HCT116 (cell line): ENCODE results near the gene PPP2R5C. TPM values are rescaled to one million over a fixed set of nuclear protein-coding genes. Genes with fewer than 3 reads are reported as not detected.

ENCODE experiments used
- ATAC-seq: fragments of 200-7000 bp; cut with Tn5 transposase; 2 replicates; pipeline ENCODE4 v1.9.1; 2020; ENCODE audit warnings: mild to moderate bottlenecking, moderate library complexity
- BruUV-seq: library from RNA; stranded (reverse); fragments of 400-500 nt; replicated peaks from 2 replicates; lab custom pipeline; 2021; lab: Mats Ljungman, UMichigan
- CTCF ChIA-PET: fragments of 300-600 bp; sonication (Branson Sonifier 250); formaldehyde crosslinking; loops from one replicate; lab custom pipeline; 2021; ENCODE audit warnings: antibody characterized with exemption; lab: Charles Lee
- POLR2A ChIA-PET: fragments of 300-600, 350-600 bp; sonication (Branson Sonifier 250); formaldehyde crosslinking; loops from one replicate; lab custom pipeline; 2021; ENCODE audit warnings: antibody characterized with exemption; lab: Charles Lee
- RAD21 ChIA-PET, 2 experiments: fragments of 300-600 bp; sonication (Branson Sonifier 250); formaldehyde crosslinking; loops; one replicate each; lab custom pipeline; 2023; ENCODE audit warnings: low total read pairs in 2 of 2; ENCODE audit not compliant: uncharacterized antibody in 2 of 2, unreplicated experiment in 2 of 2, low non-redundant PET in 1 of 2; lab: Charles Lee
- DNase-seq: peaks from one replicate; pipeline ENCODE4 v3.0.0-alpha.2; 2010; ENCODE audit warnings: low read depth, low spot score
- H2AFZ ChIP-seq: fragments of 200-600 bp; shearing (Covaris generic), sonication (generic); 2 replicates; pipeline ENCODE4 v1.6.1; 2017; ENCODE audit warnings: low read depth, mixed run types, mixed read lengths, antibody characterized with exemption, low read length; ENCODE audit not compliant: poor library complexity, severe bottlenecking
- H3K27ac ChIP-seq: 2 replicates; pipeline ENCODE4 v1.5.1; 2012; ENCODE audit warnings: low read depth, low read length
- H3K27me3 ChIP-seq: fragments of 200-600 bp; sonication (generic); 2 replicates; pipeline ENCODE4 v1.6.1; 2016; ENCODE audit warnings: mixed run types, low read length, mixed read lengths; ENCODE audit not compliant: insufficient read depth
- H3K36me3 ChIP-seq, 2 experiments: fragments of 200-500 bp in 1 of 2; fragments of 200-600 bp in 1 of 2; sonication (Bioruptor generic) in 1 of 2; sonication (generic) in 1 of 2; 2 replicates each; pipeline versions ENCODE4 v1.5.1 to v1.6.1; 2014 to 2016; ENCODE audit warnings: low read length in 2 of 2, inconsistent platforms in 1 of 2, mixed read lengths in 1 of 2, mixed run types in 1 of 2; ENCODE audit not compliant: insufficient read depth in 2 of 2, control insufficient read depth in 1 of 2
- H3K4me1 ChIP-seq, 2 experiments: fragments of 200-600 bp in 1 of 2; sonication (generic) in 1 of 2; 2 replicates each; pipeline versions ENCODE4 v1.5.1 to v1.6.1; 2012 to 2017; ENCODE audit warnings: low read length in 2 of 2, inconsistent platforms in 1 of 2, mild to moderate bottlenecking in 1 of 2, mixed read lengths in 1 of 2, mixed run types in 1 of 2, moderate library complexity in 1 of 2; ENCODE audit not compliant: insufficient read depth in 2 of 2, control insufficient read depth in 1 of 2
- H3K4me2 ChIP-seq: fragments of 200-600 bp; sonication (generic); 2 replicates; pipeline ENCODE4 v1.6.1; 2017; ENCODE audit warnings: mixed run types, low read length, mixed read lengths
- H3K4me3 ChIP-seq, 2 experiments: fragments of 200-600 bp in 1 of 2; sonication (generic) in 1 of 2; replicated peaks in 1 of 2; 2 replicates each; pipeline ENCODE4 v1.5.1; 2011 to 2016; ENCODE audit warnings: low read length in 2 of 2, control low read depth in 1 of 2, low read depth in 1 of 2, mild to moderate bottlenecking in 1 of 2, mixed read lengths in 1 of 2, mixed run types in 1 of 2
- H3K79me2 ChIP-seq: fragments of 200-600 bp; sonication (generic); 2 replicates; pipeline ENCODE4 v1.6.1; 2017; ENCODE audit warnings: mild to moderate bottlenecking, mixed run types, low read length, moderate library complexity, mixed read lengths; ENCODE audit not compliant: insufficient read depth
- H3K9ac ChIP-seq: fragments of 200-600 bp; sonication (generic); 2 replicates; pipeline ENCODE4 v1.6.1; 2016; ENCODE audit warnings: low read length, mixed read lengths
- H3K9me2 ChIP-seq: fragments of 200-600 bp; sonication (generic), shearing (Covaris generic); 2 replicates; pipeline ENCODE4 v1.6.1; 2017; ENCODE audit warnings: mixed run types, mild to moderate bottlenecking, moderate library complexity; ENCODE audit not compliant: insufficient read depth
- H3K9me3 ChIP-seq, 2 experiments: fragments of 200-500 bp in 1 of 2; fragments of 200-600 bp in 1 of 2; sonication (Bioruptor generic) in 1 of 2; sonication (generic) in 1 of 2; 2 replicates each; pipeline ENCODE4 v1.6.1; 2014 to 2017; ENCODE audit warnings: low read length in 2 of 2, mixed read lengths in 2 of 2, inconsistent platforms in 1 of 2, low read depth in 1 of 2, mild to moderate bottlenecking in 1 of 2, mixed run types in 1 of 2, moderate library complexity in 1 of 2; ENCODE audit not compliant: control insufficient read depth in 1 of 2, insufficient read depth in 1 of 2
- H4K20me1 ChIP-seq: fragments of 200-600 bp; sonication (generic), shearing (Covaris generic); 2 replicates; pipeline ENCODE4 v1.6.1; 2017; ENCODE audit warnings: mixed run types, mild to moderate bottlenecking, moderate library complexity; ENCODE audit not compliant: insufficient read depth
- ATF3 ChIP-seq: IDR thresholded peaks from 2 replicates; pipeline ENCODE4 v1.6.1; 2012
- CEBPB ChIP-seq: IDR thresholded peaks from 2 replicates; pipeline ENCODE4 v1.6.1; 2012; ENCODE audit warnings: low read depth
- CTCF ChIP-seq, 3 experiments: fragments of 200-600 bp in 1 of 3; sonication (generic) in 1 of 3; IDR thresholded peaks in 2 of 3; conservative IDR thresholded peaks in 1 of 3; 2 replicates each; pipeline ENCODE4 v1.5.1; 2012 to 2017; ENCODE audit warnings: low read depth in 2 of 3, low read length in 2 of 3, antibody characterized with exemption in 1 of 3, borderline replicate concordance in 1 of 3, control low read depth in 1 of 3, mild to moderate bottlenecking in 1 of 3, mixed read lengths in 1 of 3, mixed run types in 1 of 3, moderate library complexity in 1 of 3; ENCODE audit not compliant: insufficient read depth in 1 of 3
- FOSL1 ChIP-seq: IDR thresholded peaks from 2 replicates; pipeline ENCODE4 v1.6.1; 2012; ENCODE audit warnings: low read depth
- POLR2AphosphoS5 ChIP-seq: IDR thresholded peaks from 2 replicates; pipeline ENCODE4 v1.6.1; 2011; ENCODE audit warnings: mild to moderate bottlenecking, low read depth, low read length, moderate library complexity
- RAD21 ChIP-seq: IDR thresholded peaks from 2 replicates; pipeline ENCODE4 v1.6.1; 2012; ENCODE audit warnings: low read depth, mild to moderate bottlenecking
- REST ChIP-seq: IDR thresholded peaks from 2 replicates; pipeline ENCODE4 v1.6.1; 2012; ENCODE audit warnings: low read depth
- SP1 ChIP-seq: IDR thresholded peaks from 2 replicates; pipeline ENCODE4 v1.6.1; 2012; ENCODE audit warnings: low read depth
- SRF ChIP-seq: IDR thresholded peaks from 2 replicates; pipeline ENCODE4 v1.6.1; 2012; ENCODE audit warnings: low read depth
- YY1 ChIP-seq: IDR thresholded peaks from 2 replicates; pipeline ENCODE4 v1.6.1; 2011; ENCODE audit warnings: low read length, low read depth, moderate library complexity, mild to moderate bottlenecking; ENCODE audit not compliant: insufficient replicate concordance; ENCODE audit errors: extremely low read depth
- ZBTB33 ChIP-seq: IDR thresholded peaks from 2 replicates; pipeline ENCODE4 v1.6.1; 2011; ENCODE audit warnings: mild to moderate bottlenecking, low read length, moderate library complexity; ENCODE audit not compliant: insufficient replicate concordance; ENCODE audit errors: extremely low read depth
- ZFX ChIP-seq: fragments of 450-650 bp; IDR thresholded peaks from 2 replicates; pipeline ENCODE4 v1.6.1; 2017
- ZNF274 ChIP-seq: fragments of 200-500 bp; sonication (Bioruptor generic); IDR thresholded peaks from 2 replicates; pipeline ENCODE4 v1.6.1; 2014; ENCODE audit warnings: mild to moderate bottlenecking, low read depth, low read length, inconsistent platforms
- intact Hi-C: fragments of 100-400 bp; cut with micrococcal nuclease; formaldehyde crosslinking; loops from 2 replicates; pipeline ENCODE4 v1.10.0; 2022
- total RNA-seq: library from RNA; stranded (reverse); gene quantifications from one replicate; pipeline ENCODE4 v1.2.1, GENCODE V29; 2021; ENCODE audit not compliant: unreplicated experiment

PPP2R5C gene
- total RNA-seq, 1 experiment from 2014 or later = 117 TPM

GRCh38 chr14:101877766-101878165 is 116.3 kb downstream of the PPP2R5C start:
- DNase-seq (no peak), ATAC-seq (no peak)
- ChIA-PET RAD21 (no interaction called here), CTCF (no interaction called here), POLR2A (no interaction called here)
- no peaks in the 10 kb centered on the region for H3K36me3 ChIP-seq
- peaks cover 18 to 34% of the 10 kb centered on the region in 2 experiments for H3K4me1 ChIP-seq
- no peak overlapping the region for H3K4me2 ChIP-seq
- no peak overlapping the region for H3K27ac ChIP-seq
- no peaks in the 10 kb centered on the region for H4K20me1 ChIP-seq
- no peak overlapping the region for H2AFZ ChIP-seq
- H3K9me2 ChIP-seq = no peaks in the 10 kb centered on the region
- TF ChIP-seq FOSL1 = no peak
- TF ChIP-seq REST = no peak
- no peak for TF ChIP-seq ATF3
- no peak for TF ChIP-seq POLR2AphosphoS5
- no peak for TF ChIP-seq SRF
- no peak for TF ChIP-seq SP1
- no peak for TF ChIP-seq ZNF274
- TF ChIP-seq RAD21 = no peak
- no peak for TF ChIP-seq CTCF (IDR thresholded peaks at IDR 0.05 in 2 of 3, conservative IDR thresholded peaks at IDR 0.05 in 1 of 3; ENCODE audit: borderline replicate concordance in 1 of 3, insufficient read depth in 1 of 3, low read depth in 2 of 3, low read length in 2 of 3)
- TF ChIP-seq CEBPB = no peak
- no peak for TF ChIP-seq YY1
- no peak for TF ChIP-seq ZBTB33
- no peak for TF ChIP-seq ZFX
- H3K79me2 ChIP-seq = peaks cover 48% of the 10 kb centered on the region
- intact Hi-C loops = no loop called here
- H3K27me3 ChIP-seq = no peaks in the 10 kb centered on the region
- H3K9ac ChIP-seq = no peak overlapping the region
- BruUV-seq = no TSS peak
- H3K9me3 ChIP-seq = no peaks in the 10 kb centered on the region
- H3K4me3 ChIP-seq = no peak overlapping the region
